Stomach (tissue), 9 donors: ENCODE measurements around the gene CARD8. TPM values are rescaled to one million over a fixed set of nuclear protein-coding genes. Genes with fewer than 3 reads are reported as not detected.

Experiments used
- DNase-seq, 2 donors: peaks; one replicate each; pipeline versions ENCODE4 v3.0.0 to v3.0.0-alpha.2; 2013 to 2019
- H3K27ac ChIP-seq, 5 donors: fragments of 200-600 bp in 4 of 5; sonication (generic) in 4 of 5; one replicate each; pipeline ENCODE4 v1.5.1; 2013 to 2019; ENCODE audit warnings: mild to moderate bottlenecking in 1 of 5, moderate library complexity in 1 of 5
- H3K27me3 ChIP-seq, 3 donors: fragments of 200-600 bp; sonication (generic); one replicate each; pipeline ENCODE4 v1.5.1; 2017 to 2019; ENCODE audit warnings: mixed run types in 1 of 3
- H3K36me3 ChIP-seq, 4 donors: fragments of 200-600 bp; sonication (generic); 1 replicate in 3 of 4; 2 replicates in 1 of 4; pipeline ENCODE4 v1.5.1; 2016 to 2019
- H3K4me1 ChIP-seq, 4 donors: fragments of 200-600 bp; sonication (generic); one replicate each; pipeline ENCODE4 v1.5.1; 2016 to 2019
- H3K4me3 ChIP-seq, 4 donors: fragments of 200-600 bp; sonication (generic) in 3 of 4; one replicate each; pipeline ENCODE4 v1.5.1; 2016 to 2019; ENCODE audit warnings: mild to moderate bottlenecking in 1 of 4
- H3K9me3 ChIP-seq, 4 donors: fragments of 200-600 bp; sonication (generic); one replicate each; pipeline ENCODE4 v1.5.1; 2016 to 2019
- EP300 ChIP-seq: sonication (generic); formaldehyde crosslinking; IDR thresholded peaks from one replicate; pipeline ENCODE4 v1.6.1; 2017; ENCODE audit warnings: antibody characterized with exemption
- POLR2A ChIP-seq, 4 donors: fragments of 450-650 bp; IDR thresholded peaks; one replicate each; pipeline ENCODE4 v1.6.1; 2016; ENCODE audit warnings: antibody characterized with exemption in 4 of 4, control low read depth in 2 of 4, mild to moderate bottlenecking in 1 of 4, moderate library complexity in 1 of 4
- POLR2AphosphoS5 ChIP-seq, 3 donors: sonication (generic); formaldehyde crosslinking; IDR thresholded peaks; one replicate each; pipeline ENCODE4 v1.6.1; 2016; ENCODE audit warnings: antibody characterized with exemption in 3 of 3
- WGBS, 5 donors: extraction: QIAGEN DNeasy Blood & Tissue Kit in 3 of 5; methylation state at CpG; one replicate each; pipeline versions ENCODE4 v1.1.5 to v1.1.7; 2013 to 2018; 5-methylcytosine and 5-hydroxymethylcytosine counted together
- intact Hi-C: fragments of 100-400 bp; cut with DNase I; formaldehyde crosslinking; loops from one replicate; pipeline ENCODE4 v1.15.1; 2023; ENCODE audit warnings: low total_unique reads
- polyA plus RNA-seq, 3 donors: library from polyadenylated mRNA; stranded (reverse); fragments of 200-250 nt; gene quantifications; one replicate each; pipeline ENCODE4 v1.2.3, GENCODE V29; 2013
- total RNA-seq, 5 donors: library from RNA; depleted of rRNA; stranded (reverse); fragments of >200 nt; gene quantifications; one replicate each; pipeline versions ENCODE4 v1.1.0 to v1.2.3, GENCODE V29; 2014 to 2016
- TF ChIP-seq, protein P1 (sequence below), 7 experiments: fragments of 450-650 bp in 4 of 7; fragments of 200-600 bp in 3 of 7; sonication (generic) in 3 of 7; IDR thresholded peaks; one replicate each; pipeline ENCODE4 v1.5.1; 2016 to 2019; ENCODE audit warnings: antibody characterized with exemption in 7 of 7, control low read depth in 2 of 7, mild to moderate bottlenecking in 1 of 7
- donor health status: healthy with polysubstance abuse.
- donor health status: Bipolar disorder and iron deficiency.
- donor health status: healthy.

Gene CARD8
- total and polyA plus RNA-seq, 8 donors = 5.2 to 63.6 (median 25.8) TPM

DNA sequence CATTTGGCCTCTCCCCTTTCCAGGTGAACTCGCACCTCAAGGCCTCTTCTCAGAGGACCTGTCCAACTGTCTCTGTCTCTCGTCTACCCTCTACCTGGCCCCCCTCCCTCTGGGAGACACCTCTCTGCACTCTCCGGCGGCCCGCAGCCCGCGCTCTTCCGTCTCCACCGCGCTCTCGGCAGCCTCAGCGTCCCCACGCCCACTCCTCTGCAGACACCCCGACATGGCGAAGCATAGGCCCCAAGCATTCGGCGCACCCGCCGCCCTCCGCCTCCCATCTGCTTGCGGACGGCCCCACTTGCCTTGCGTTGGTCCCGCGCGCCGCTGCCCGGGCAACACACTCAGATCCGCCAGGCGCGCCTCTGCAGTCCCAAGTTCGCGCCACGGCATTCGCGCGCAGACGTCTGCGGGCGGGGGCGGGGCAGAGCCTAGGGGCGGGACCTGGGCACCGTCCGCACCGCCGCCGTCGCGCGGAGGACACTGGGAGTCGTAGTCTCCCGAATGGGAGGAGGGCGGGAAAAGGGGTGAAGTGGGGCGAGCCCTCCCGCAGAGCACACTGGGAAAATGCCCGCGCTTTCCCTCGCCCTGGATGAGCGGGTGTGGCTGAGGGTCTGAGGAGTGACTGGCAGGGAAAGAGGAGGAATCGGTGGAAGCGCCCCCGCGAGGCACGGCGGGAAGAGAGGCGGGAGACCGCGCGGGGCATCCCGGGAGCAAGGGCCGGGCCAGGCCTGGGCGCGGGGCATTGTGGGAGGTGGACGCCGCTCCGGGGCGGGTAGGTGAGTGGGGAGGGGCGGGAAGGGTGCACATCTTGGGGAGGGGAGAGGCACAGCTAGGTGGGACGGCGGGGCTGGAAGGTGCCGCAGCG lies 85.5 kb downstream of the CARD8 start, which contains the start of the genes LIG1 and ZSWIM9:
LIG1 (minus strand) TSS at position 406 of the 865 bp plus-strand sequence. CDS start 4,778 bp downstream, outside the sequence.
ZSWIM9 (plus strand) TSS at position 742 of the 865 bp plus-strand sequence. CDS start 1,123 bp downstream, outside the sequence.
- 0 to 1% (median 1%) methylated on average over 61 to 82 of the region's 82 CpGs for WGBS, 5 donors
- DNase-seq = peak; percentile 92 to 98
- Histone ChIP-seq H3K9me3 (no peaks in the 10 kb centered on the region), H3K27ac (peak within 1 kb of the TSS; percentile 93 to 97 (median 95)), H3K4me1 (peaks cover 6 to 26% (median 21%) of the 10 kb centered on the region in 4 donors), H3K4me3 (peak within 1 kb of the TSS; percentile 70 to 87 (median 78)), H3K36me3 (peaks cover 4 to 35% (median 29%) of the 10 kb centered on the region in 4 donors), H3K27me3 (no peaks in the 10 kb centered on the region)
- TF ChIP-seq EP300 (no peak), POLR2A (IDR thresholded peaks at IDR 0.05) (no peak), POLR2AphosphoS5 (IDR thresholded peaks at IDR 0.05) (peak in 2 of 3 donors; percentile 59 to 85)
- TF ChIP-seq, protein P1, sequence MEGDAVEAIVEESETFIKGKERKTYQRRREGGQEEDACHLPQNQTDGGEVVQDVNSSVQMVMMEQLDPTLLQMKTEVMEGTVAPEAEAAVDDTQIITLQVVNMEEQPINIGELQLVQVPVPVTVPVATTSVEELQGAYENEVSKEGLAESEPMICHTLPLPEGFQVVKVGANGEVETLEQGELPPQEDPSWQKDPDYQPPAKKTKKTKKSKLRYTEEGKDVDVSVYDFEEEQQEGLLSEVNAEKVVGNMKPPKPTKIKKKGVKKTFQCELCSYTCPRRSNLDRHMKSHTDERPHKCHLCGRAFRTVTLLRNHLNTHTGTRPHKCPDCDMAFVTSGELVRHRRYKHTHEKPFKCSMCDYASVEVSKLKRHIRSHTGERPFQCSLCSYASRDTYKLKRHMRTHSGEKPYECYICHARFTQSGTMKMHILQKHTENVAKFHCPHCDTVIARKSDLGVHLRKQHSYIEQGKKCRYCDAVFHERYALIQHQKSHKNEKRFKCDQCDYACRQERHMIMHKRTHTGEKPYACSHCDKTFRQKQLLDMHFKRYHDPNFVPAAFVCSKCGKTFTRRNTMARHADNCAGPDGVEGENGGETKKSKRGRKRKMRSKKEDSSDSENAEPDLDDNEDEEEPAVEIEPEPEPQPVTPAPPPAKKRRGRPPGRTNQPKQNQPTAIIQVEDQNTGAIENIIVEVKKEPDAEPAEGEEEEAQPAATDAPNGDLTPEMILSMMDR (IDR thresholded peaks at IDR 0.05) = peak in 1 of 7 experiments; percentile 50
- intact Hi-C loops = no loop called here

DNA sequence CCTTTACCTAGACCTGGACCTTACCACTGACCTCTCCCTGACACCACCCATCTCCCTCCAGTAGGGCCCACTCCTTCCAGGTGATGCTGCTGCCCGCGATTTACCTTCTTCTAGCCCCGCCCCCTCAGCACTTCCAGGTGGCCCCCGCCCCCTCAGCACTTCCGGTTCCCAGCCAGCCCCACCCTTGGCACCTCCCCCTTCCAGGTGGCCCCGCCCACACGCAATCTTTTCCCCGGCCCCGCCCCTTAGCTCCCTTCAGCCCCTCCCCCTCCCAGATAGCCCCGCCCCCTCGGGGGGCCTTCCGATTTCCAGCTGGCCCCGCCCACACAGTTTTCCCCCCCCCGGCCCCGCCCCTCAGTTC lies 86.2 kb downstream of the CARD8 start:
- peak overlapping the region; percentile 70 to 87 (median 78) for H3K4me3 ChIP-seq
- peak overlapping the region; percentile 61 to 97 (median 94) for H3K27ac ChIP-seq
- no peak for TF ChIP-seq POLR2A (IDR thresholded peaks at IDR 0.05)
- TF ChIP-seq, protein P1 (IDR thresholded peaks at IDR 0.05) = no peak
- no peak for TF ChIP-seq EP300
- no peak for TF ChIP-seq POLR2AphosphoS5 (IDR thresholded peaks at IDR 0.05)
- intact Hi-C loops = no loop called here
- no peaks in the 10 kb centered on the region for H3K27me3 ChIP-seq
- 0 to 7% (median 2%) methylated on average over 9 to 15 of the region's 15 CpGs for WGBS, 5 donors
- H3K4me1 ChIP-seq = peaks cover 6 to 26% (median 21%) of the 10 kb centered on the region in 4 donors
- H3K9me3 ChIP-seq = no peaks in the 10 kb centered on the region
- peaks cover 4 to 32% (median 29%) of the 10 kb centered on the region in 4 donors for H3K36me3 ChIP-seq
- peak; percentile 90 to 91 for DNase-seq

DNA sequence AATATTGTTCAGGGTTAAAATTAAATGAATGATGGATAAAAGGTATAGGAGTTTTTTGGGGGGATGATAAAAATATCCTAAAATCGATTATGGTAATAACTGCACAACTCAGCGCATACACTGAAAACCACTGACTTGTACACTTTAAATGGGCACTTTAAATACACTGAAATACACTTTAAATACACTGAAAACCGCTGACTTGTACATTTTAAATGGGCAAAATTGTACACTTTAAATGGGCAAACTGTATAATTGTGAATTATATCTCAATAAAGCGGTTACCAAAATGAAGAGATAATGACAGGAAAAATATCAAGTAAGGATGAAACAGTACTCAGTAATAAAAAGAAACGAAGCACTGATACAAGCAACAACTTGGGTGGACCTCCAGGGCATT lies 87.0 kb downstream of the CARD8 start:
- H3K36me3 ChIP-seq = peaks cover 0 to 29% (median 26%) of the 10 kb centered on the region in 4 donors
- H3K4me3 ChIP-seq = no peak overlapping the region
- TF ChIP-seq EP300 (no peak), POLR2A (IDR thresholded peaks at IDR 0.05) (no peak), POLR2AphosphoS5 (IDR thresholded peaks at IDR 0.05) (no peak)
- TF ChIP-seq, protein P1 (IDR thresholded peaks at IDR 0.05) = no peak
- peaks cover 6 to 26% (median 21%) of the 10 kb centered on the region in 4 donors for H3K4me1 ChIP-seq
- DNase-seq = no peak
- 74 to 89% (median 88%) methylated on average over 5 of the region's 5 CpGs for WGBS, 5 donors
- H3K9me3 ChIP-seq = no peaks in the 10 kb centered on the region
- intact Hi-C loops = no loop called here
- no peaks in the 10 kb centered on the region for H3K27me3 ChIP-seq
- peak overlapping the region in 1 of 5 donors; percentile 93 for H3K27ac ChIP-seq

DNA sequence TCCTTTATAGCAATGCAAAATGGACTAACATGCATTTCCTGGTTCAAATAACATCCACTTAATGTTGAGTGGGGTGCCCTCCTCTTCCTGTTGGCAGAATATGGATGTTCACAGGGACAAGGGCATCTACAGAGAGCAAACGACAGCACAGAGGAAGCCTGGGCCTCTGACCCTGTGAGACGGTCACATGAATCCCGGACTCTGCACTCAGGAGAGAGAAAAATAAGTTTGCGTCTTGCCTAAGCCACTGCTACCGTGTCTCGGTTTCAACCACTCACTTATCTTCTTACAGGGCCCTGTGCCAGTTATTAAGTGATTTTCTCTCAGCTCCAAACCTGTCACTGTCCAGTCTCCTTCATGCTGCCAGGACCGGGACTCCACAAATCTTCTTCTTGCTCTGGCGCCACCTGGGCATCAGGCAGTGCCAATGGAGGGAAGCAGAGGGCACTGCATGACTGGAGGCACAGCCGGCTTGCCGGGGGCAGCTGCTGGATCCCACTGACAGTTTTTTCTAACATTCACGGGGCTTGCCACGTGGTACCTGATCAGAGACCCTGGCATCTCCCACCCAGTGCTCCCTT lies 97.4 kb downstream of the CARD8 start:
- intact Hi-C loops = loop anchor here (10.0 kb wide), 1 partner anchor 193 kb away; no protein-coding TSS in a partner anchor
- Histone ChIP-seq H3K4me1 (no peaks in the 10 kb centered on the region), H3K27me3 (no peaks in the 10 kb centered on the region), H3K36me3 (peaks cover 0 to 67% (median 57%) of the 10 kb centered on the region in 4 donors), H3K27ac (no peak overlapping the region), H3K4me3 (no peak overlapping the region), H3K9me3 (no peaks in the 10 kb centered on the region)
- 88 to 92% (median 89%) methylated on average over 10 to 12 of the region's 12 CpGs for WGBS, 5 donors
- no peak for DNase-seq
- TF ChIP-seq POLR2AphosphoS5 (IDR thresholded peaks at IDR 0.05) (no peak), EP300 (no peak), POLR2A (IDR thresholded peaks at IDR 0.05) (no peak)
- TF ChIP-seq, protein P1 (IDR thresholded peaks at IDR 0.05) = no peak
